Natural killer cell (primary cell): ENCODE measurements around the gene FOXC1. TPM values are rescaled to one million over a fixed set of nuclear protein-coding genes. Genes with fewer than 3 reads are reported as not detected.

ENCODE experiments used
- ATAC-seq, 3 donors: fragments of 150-1000 bp in 2 of 3; fragments of 200-7000 bp in 1 of 3; cut with Tn5 transposase; 1 replicate in 1 of 3; 2 replicates in 2 of 3; pipeline ENCODE4 v1.10.0; 2021; ENCODE audit warnings: mild to moderate bottlenecking in 2 of 3, moderate library complexity in 2 of 3
- DNase-seq, 2 donors: peaks; one replicate each; pipeline versions ENCODE4 v3.0.0 to v3.0.0-alpha.2; 2013 to 2021; ENCODE audit warnings: mixed read lengths in 1 of 2
- H3K27ac ChIP-seq: one replicate; pipeline ENCODE4 v1.5.1; 2013; ENCODE audit warnings: mild to moderate bottlenecking, low read length
- H3K27me3 ChIP-seq: one replicate; pipeline ENCODE4 v1.6.1; 2013; ENCODE audit warnings: low read length; ENCODE audit not compliant: control insufficient read depth, insufficient read depth
- H3K36me3 ChIP-seq: one replicate; pipeline ENCODE4 v1.6.1; 2013; ENCODE audit warnings: low read length; ENCODE audit not compliant: control insufficient read depth, insufficient read depth
- H3K4me1 ChIP-seq: one replicate; pipeline ENCODE4 v1.6.1; 2013; ENCODE audit warnings: low read length; ENCODE audit not compliant: control insufficient read depth, insufficient read depth
- H3K4me3 ChIP-seq: one replicate; pipeline ENCODE4 v1.5.1; 2013; ENCODE audit warnings: low read length
- H3K9me3 ChIP-seq: one replicate; pipeline ENCODE4 v1.6.1; 2013; ENCODE audit warnings: low read length; ENCODE audit not compliant: control insufficient read depth, insufficient read depth
- H3K27ac Mint-ChIP-seq, 2 donors: one replicate each; pipeline ENCODE4 v1.8.0; 2022; ENCODE audit warnings: mild to moderate bottlenecking in 2 of 2, mixed read lengths in 2 of 2, moderate library complexity in 1 of 2
- H3K27me3 Mint-ChIP-seq, 2 donors: one replicate each; pipeline ENCODE4 v1.8.0; 2022; ENCODE audit warnings: low read depth in 2 of 2, mixed read lengths in 2 of 2
- H3K36me3 Mint-ChIP-seq: one replicate; pipeline ENCODE4 v1.8.0; 2022; ENCODE audit warnings: mixed read lengths
- H3K4me1 Mint-ChIP-seq, 2 donors: one replicate each; pipeline ENCODE4 v1.8.0; 2022; ENCODE audit warnings: mixed read lengths in 2 of 2
- H3K4me3 Mint-ChIP-seq: one replicate; pipeline ENCODE4 v1.8.0; 2022; ENCODE audit warnings: mild to moderate bottlenecking, moderate library complexity, mixed read lengths
- H3K9me3 Mint-ChIP-seq, 2 donors: one replicate each; pipeline ENCODE4 v1.8.0; 2022; ENCODE audit warnings: mixed read lengths in 2 of 2
- CTCF ChIP-seq: fragments of 200-600 bp; IDR thresholded peaks from one replicate; pipeline ENCODE4 v1.8.0; 2022; ENCODE audit warnings: antibody characterized with exemption
- WGBS: methylation state at CpG from one replicate; pipeline ENCODE4 v1.1.7; 2013; ENCODE audit warnings: missing lambda C conversion rate; ENCODE audit not compliant: insufficient coverage; 5-methylcytosine and 5-hydroxymethylcytosine counted together
- intact Hi-C: fragments of 100-400 bp; cut with micrococcal nuclease; formaldehyde crosslinking; loops from one replicate; pipeline ENCODE4 v1.14.2; 2022
- total RNA-seq, 4 donors: library from RNA; stranded (reverse); fragments of 120-200 nt in 1 of 4; gene quantifications; one replicate each; pipeline versions ENCODE4 v1.2.3 to v1.2.4, GENCODE V29; 2013 to 2022

FOXC1 gene
- total RNA-seq, 3 donors from 2014 or later (not counting 1 experiment from before 2014, with no cell fraction given): 0.16 to 0.21 TPM; not detected in 1

- H3K36me3 ChIP-seq: no peaks in the 10 kb centered on the region
- intact Hi-C loops: no loop called here
- H3K4me1 ChIP-seq: no peaks in the 10 kb centered on the region
- no peaks in the 10 kb centered on the region for H3K27me3 ChIP-seq
- Mint-ChIP-seq H3K36me3 (peaks cover 22% of the 10 kb centered on the region), H3K9me3 (peaks cover 2 to 14% of the 10 kb centered on the region in 2 donors), H3K4me1 (no peaks in the 10 kb centered on the region), H3K27me3 (peaks cover 0 to 12% of the 10 kb centered on the region in 2 donors), H3K4me3 (no peak overlapping the region), H3K27ac (no peak overlapping the region)
- TF ChIP-seq CTCF: no peak
- H3K4me3 ChIP-seq: no peak overlapping the region
- ATAC-seq (no peak), DNase-seq (no peak)
- no peak overlapping the region for H3K27ac ChIP-seq
- 75% methylated on average over 16 of the region's 16 CpGs for WGBS
- peaks cover 2% of the 10 kb centered on the region for H3K9me3 ChIP-seq
These were observed 34.3 kb upstream of the FOXC1 start for GRCh38 chr6:1575210-1576041.

GRCh38 chr6:1576166-1576565 is 33.5 kb upstream of the FOXC1 start:
- Mint-ChIP-seq H3K9me3 (peaks cover 0 to 9% of the 10 kb centered on the region in 2 donors), H3K27me3 (peaks cover 0 to 9% of the 10 kb centered on the region in 2 donors), H3K4me3 (no peak overlapping the region), H3K27ac (no peak overlapping the region), H3K4me1 (no peaks in the 10 kb centered on the region), H3K36me3 (peaks cover 14% of the 10 kb centered on the region)
- Histone ChIP-seq H3K9me3 (peaks cover 2% of the 10 kb centered on the region), H3K4me1 (no peaks in the 10 kb centered on the region), H3K4me3 (no peak overlapping the region), H3K27me3 (no peaks in the 10 kb centered on the region), H3K27ac (no peak overlapping the region), H3K36me3 (no peaks in the 10 kb centered on the region)
- no peak for TF ChIP-seq CTCF
- ATAC-seq: no peak
- 85% methylated on average over 7 of the region's 9 CpGs for WGBS
- DNase-seq: no peak
- intact Hi-C loops: no loop called here

GRCh38 chr6:1576711-1577110 is 33.0 kb upstream of the FOXC1 start:
- Mint-ChIP-seq H3K9me3 (peaks cover 0 to 4% of the 10 kb centered on the region in 2 donors), H3K36me3 (peaks cover 9% of the 10 kb centered on the region), H3K4me1 (no peaks in the 10 kb centered on the region), H3K4me3 (no peak overlapping the region), H3K27ac (no peak overlapping the region), H3K27me3 (peaks cover 0 to 7% of the 10 kb centered on the region in 2 donors)
- 89% methylated on average over 11 of the region's 11 CpGs for WGBS
- no peaks in the 10 kb centered on the region for H3K4me1 ChIP-seq
- TF ChIP-seq CTCF: no peak
- no peaks in the 10 kb centered on the region for H3K36me3 ChIP-seq
- no peak overlapping the region for H3K27ac ChIP-seq
- no peaks in the 10 kb centered on the region for H3K9me3 ChIP-seq
- intact Hi-C loops: no loop called here
- H3K27me3 ChIP-seq: no peaks in the 10 kb centered on the region
- DNase-seq (no peak), ATAC-seq (no peak)
- no peak overlapping the region for H3K4me3 ChIP-seq
